Lower leg skin (tissue), 4 donors: ENCODE data around the gene ZNF263. TPM values are rescaled to one million over a fixed set of nuclear protein-coding genes. Genes with fewer than 3 reads are reported as not detected.

Source experiments
- DNase-seq, 2 donors: peaks; one replicate each; pipeline ENCODE4 v3.0.0-alpha.2; 2019; ENCODE audit warnings: low spot score in 2 of 2
- H3K4me3 ChIP-seq: fragments of 200-600 bp; sonication (generic); 2 replicates; pipeline ENCODE4 v1.5.1; 2017; ENCODE audit warnings: mild to moderate bottlenecking, low read depth; ENCODE audit not compliant: poor library complexity, severe bottlenecking
- POLR2A ChIP-seq, 2 donors: fragments of 450-650 bp; IDR thresholded peaks; one replicate each; pipeline ENCODE4 v1.6.1; 2016 to 2017; ENCODE audit warnings: antibody characterized with exemption in 2 of 2, mild to moderate bottlenecking in 1 of 2, moderate library complexity in 1 of 2
- WGBS, 2 donors: methylation state at CpG; one replicate each; pipeline ENCODE4 v1.1.5; 2018; 5-methylcytosine and 5-hydroxymethylcytosine counted together
- intact Hi-C: fragments of 100-400 bp; cut with DNase I; formaldehyde crosslinking; loops from one replicate; pipeline ENCODE4 v1.15.0; 2023; ENCODE audit warnings: low total_unique reads
- total RNA-seq, 4 donors: library from RNA; depleted of rRNA; stranded (reverse); fragments of >200 nt; gene quantifications; one replicate each; pipeline ENCODE4 v1.1.0, GENCODE V29; 2016
- TF ChIP-seq, protein P1 (sequence below), 3 donors: fragments of 450-650 bp; IDR thresholded peaks; one replicate each; pipeline ENCODE4 v1.5.1; 2016; ENCODE audit warnings: antibody characterized with exemption in 3 of 3, mild to moderate bottlenecking in 3 of 3, moderate library complexity in 2 of 3

Gene ZNF263
- total RNA-seq, 4 donors from 2014 or later = 40.4 to 62.3 (median 55.2) TPM

GRCh38 chr16:3274490-3274889 lies 8.8 kb upstream of the ZNF263 start:
- TF ChIP-seq, protein P1, sequence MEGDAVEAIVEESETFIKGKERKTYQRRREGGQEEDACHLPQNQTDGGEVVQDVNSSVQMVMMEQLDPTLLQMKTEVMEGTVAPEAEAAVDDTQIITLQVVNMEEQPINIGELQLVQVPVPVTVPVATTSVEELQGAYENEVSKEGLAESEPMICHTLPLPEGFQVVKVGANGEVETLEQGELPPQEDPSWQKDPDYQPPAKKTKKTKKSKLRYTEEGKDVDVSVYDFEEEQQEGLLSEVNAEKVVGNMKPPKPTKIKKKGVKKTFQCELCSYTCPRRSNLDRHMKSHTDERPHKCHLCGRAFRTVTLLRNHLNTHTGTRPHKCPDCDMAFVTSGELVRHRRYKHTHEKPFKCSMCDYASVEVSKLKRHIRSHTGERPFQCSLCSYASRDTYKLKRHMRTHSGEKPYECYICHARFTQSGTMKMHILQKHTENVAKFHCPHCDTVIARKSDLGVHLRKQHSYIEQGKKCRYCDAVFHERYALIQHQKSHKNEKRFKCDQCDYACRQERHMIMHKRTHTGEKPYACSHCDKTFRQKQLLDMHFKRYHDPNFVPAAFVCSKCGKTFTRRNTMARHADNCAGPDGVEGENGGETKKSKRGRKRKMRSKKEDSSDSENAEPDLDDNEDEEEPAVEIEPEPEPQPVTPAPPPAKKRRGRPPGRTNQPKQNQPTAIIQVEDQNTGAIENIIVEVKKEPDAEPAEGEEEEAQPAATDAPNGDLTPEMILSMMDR (IDR thresholded peaks at IDR 0.05) = no peak
- TF ChIP-seq POLR2A (IDR thresholded peaks at IDR 0.05) = no peak
- WGBS, 2 donors = 53 to 57% methylated on average over 4 of the region's 4 CpGs
- intact Hi-C loops = no loop called here
- no peak overlapping the region for H3K4me3 ChIP-seq
- no peak for DNase-seq

DNA sequence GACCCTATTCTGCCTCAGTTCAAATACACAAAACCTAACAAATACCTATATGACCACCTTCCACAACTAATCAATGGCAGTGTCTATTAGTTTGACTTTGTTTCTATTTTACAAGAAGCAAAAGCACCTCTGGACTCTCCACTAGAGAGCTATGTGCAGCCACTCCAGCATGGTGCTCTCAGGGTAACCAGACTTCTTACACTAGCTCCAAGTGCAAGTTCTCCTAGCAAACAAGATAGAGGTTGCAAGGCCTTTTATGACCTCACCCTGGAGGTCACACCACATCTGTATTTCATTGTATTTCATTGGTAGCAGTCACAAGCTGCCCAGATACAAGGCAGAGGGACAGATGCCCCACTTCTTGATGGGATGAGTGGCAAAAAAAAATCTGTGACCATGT lies 8.3 kb upstream of the ZNF263 start:
- intact Hi-C loops = no loop called here
- H3K4me3 ChIP-seq = no peak overlapping the region
- no peak for DNase-seq
- no peak for TF ChIP-seq POLR2A (IDR thresholded peaks at IDR 0.05)
- TF ChIP-seq, protein P1 (IDR thresholded peaks at IDR 0.05) = no peak

DNA sequence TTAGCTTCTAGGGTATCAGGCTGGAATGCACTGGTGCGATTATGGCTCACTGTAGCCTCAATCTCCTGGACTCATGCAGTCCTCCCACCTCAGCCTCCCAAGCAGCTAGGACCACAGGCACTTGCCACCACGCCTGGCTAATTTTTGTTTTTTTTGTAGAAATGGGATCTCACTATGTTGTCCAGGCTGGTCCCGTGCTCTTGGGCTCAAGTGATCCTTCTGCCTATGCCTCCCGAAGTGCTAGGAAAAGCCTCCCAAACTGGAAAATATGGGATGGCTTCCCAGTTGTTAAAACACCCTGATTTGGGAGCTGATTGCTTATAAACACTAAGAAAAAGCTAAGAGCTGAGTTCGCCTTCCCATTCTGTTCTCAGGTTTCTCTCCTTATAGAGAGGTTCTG lies 6.6 kb upstream of the ZNF263 start:
- TF ChIP-seq POLR2A (IDR thresholded peaks at IDR 0.05) = no peak
- TF ChIP-seq, protein P1 (IDR thresholded peaks at IDR 0.05) = no peak
- no peak for DNase-seq
- no peak overlapping the region for H3K4me3 ChIP-seq
- intact Hi-C loops = no loop called here
- 85 to 86% methylated on average over 5 of the region's 5 CpGs for WGBS, 2 donors

GRCh38 chr16:3281222-3281820 lies 2.0 kb upstream of the ZNF263 start:
- H3K4me3 ChIP-seq = no peak overlapping the region
- intact Hi-C loops = no loop called here
- TF ChIP-seq POLR2A (IDR thresholded peaks at IDR 0.05) = no peak
- TF ChIP-seq, protein P1 (IDR thresholded peaks at IDR 0.05) = no peak
- no peak for DNase-seq
- 88 to 93% methylated on average over 6 of the region's 6 CpGs for WGBS, 2 donors

DNA sequence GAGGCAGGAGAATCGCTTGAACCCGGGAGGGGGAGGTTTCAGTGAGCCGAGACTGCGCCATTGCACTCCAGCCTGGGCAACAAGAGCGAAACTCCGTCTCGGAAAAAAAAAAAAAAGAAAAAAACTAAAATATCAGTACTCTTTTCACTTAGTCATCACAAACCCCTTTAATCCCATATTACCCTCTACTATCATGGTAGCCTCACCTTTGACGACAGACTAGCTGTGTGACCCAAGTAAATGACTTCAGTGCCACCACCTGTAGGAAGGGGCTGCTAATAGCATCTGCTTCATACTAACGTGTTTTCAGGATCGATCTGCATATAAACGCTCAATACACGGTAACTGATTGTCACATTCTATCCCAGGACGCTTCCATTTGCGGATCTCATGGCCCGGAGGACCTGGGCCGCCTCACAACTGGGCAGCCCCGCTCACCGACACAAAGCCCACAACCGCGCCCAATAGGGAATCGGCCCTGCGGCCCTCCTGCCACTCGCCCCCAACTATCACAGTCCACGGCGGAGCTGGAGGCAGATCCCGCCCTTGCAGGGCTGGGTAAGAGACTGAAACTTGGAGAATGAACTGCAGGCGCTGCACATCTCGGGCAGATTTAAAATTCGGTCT lies 1.1 kb upstream of the ZNF263 start:
- peak overlapping the region; percentile 68 for H3K4me3 ChIP-seq
- WGBS, 2 donors = 13 to 18% methylated on average over 26 to 27 of the region's 29 CpGs
- peak in 1 of 2 donors; percentile 27 for DNase-seq
- intact Hi-C loops = no loop called here
- TF ChIP-seq, protein P1 (IDR thresholded peaks at IDR 0.05) = no peak
- no peak for TF ChIP-seq POLR2A (IDR thresholded peaks at IDR 0.05)
